Activated CD4-positive, alpha-beta T cell treated with anti-CD3 and anti-CD28 coated beads, Interleukin-2, amount 10 ng/mL, durations not matched to agents 24 days and 14 days (primary cell): Measurements from ENCODE around the gene IKZF1. TPM values are rescaled to one million over a fixed set of nuclear protein-coding genes. Genes with fewer than 3 reads are reported as not detected.

Source experiments
- DNase-seq: peaks from one replicate; pipeline ENCODE4 v3.0.0; 2022
- H3K27ac Mint-ChIP-seq: one replicate; pipeline ENCODE4 v1.8.0; 2022; ENCODE audit warnings: mild to moderate bottlenecking, mixed read lengths
- H3K27me3 Mint-ChIP-seq: one replicate; pipeline ENCODE4 v1.8.0; 2022; ENCODE audit warnings: mixed read lengths
- H3K36me3 Mint-ChIP-seq: one replicate; pipeline ENCODE4 v1.8.0; 2022; ENCODE audit warnings: low read depth, mild to moderate bottlenecking, mixed read lengths
- H3K4me1 Mint-ChIP-seq: one replicate; pipeline ENCODE4 v1.8.0; 2021; ENCODE audit warnings: mixed read lengths
- H3K4me3 Mint-ChIP-seq: one replicate; pipeline ENCODE4 v1.8.0; 2022; ENCODE audit warnings: mild to moderate bottlenecking, moderate library complexity, mixed read lengths
- H3K9me3 Mint-ChIP-seq: one replicate; pipeline ENCODE4 v1.8.0; 2021; ENCODE audit warnings: mixed read lengths
- intact Hi-C: fragments of 100-400 bp; cut with micrococcal nuclease; formaldehyde crosslinking; loops from one replicate; pipeline ENCODE4 v1.15.1; 2023
- total RNA-seq: library from RNA; stranded (reverse); gene quantifications from 2 replicates; pipeline ENCODE4 v1.2.3, GENCODE V29; 2022

IKZF1 gene
- total RNA-seq, 1 donor from 2014 or later, result 292 TPM

DNA sequence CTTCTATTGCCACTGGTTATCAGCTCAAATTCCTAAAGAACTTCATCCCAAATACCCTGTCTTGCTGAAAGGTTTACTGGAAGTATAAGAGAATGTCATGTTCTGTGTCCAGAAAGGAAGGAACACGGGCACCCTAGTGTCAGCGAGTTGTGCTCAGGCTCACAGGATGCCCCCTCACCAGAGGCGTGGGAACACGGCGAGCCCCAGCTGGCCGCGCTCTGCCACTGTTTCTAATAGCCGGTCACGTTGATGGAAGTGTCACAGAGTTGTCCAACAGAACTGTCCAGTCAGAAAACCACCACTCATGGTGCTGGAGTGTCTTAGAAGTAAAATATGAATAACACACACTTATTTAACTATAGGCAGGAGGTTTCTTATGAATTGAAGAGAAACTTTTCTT, 72.8 kb downstream of the IKZF1 start:
- no peaks in the 10 kb centered on the region for H3K9me3 Mint-ChIP-seq
- H3K27me3 Mint-ChIP-seq, result no peaks in the 10 kb centered on the region
- H3K27ac Mint-ChIP-seq, result peak overlapping the region; percentile 85
- no peak overlapping the region for H3K4me3 Mint-ChIP-seq
- peaks cover 89% of the 10 kb centered on the region for H3K36me3 Mint-ChIP-seq
- intact Hi-C loops, result loop anchor here (1.0 kb wide), 1 partner anchor 16 kb away; no protein-coding TSS in a partner anchor
- no peak for DNase-seq
- peaks cover 67% of the 10 kb centered on the region for H3K4me1 Mint-ChIP-seq

DNA sequence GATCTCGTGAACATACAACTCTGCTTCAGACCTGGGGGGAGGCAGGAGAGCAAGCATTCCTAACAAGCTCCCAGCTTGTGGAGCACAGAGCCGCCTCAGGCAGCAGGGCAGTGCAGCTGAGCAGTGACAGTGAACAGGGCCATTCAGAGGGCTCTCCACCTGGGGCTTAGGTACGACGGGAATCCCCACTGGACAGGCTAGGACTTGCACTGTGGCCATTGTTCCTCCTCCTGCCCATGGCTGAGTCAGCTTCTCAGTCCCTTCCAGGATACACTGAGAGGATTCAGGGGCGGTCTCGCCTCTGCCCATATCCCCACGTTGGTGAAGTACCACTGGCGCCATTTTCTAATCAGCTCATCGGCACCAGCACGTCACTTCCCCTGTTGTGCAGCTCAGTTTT, 74.6 kb downstream of the IKZF1 start:
- H3K9me3 Mint-ChIP-seq, result no peaks in the 10 kb centered on the region
- H3K36me3 Mint-ChIP-seq, result peaks cover 90% of the 10 kb centered on the region
- DNase-seq, result no peak
- intact Hi-C loops, result no loop called here
- H3K4me3 Mint-ChIP-seq, result no peak overlapping the region
- peaks cover 60% of the 10 kb centered on the region for H3K4me1 Mint-ChIP-seq
- peak overlapping the region; percentile 69 for H3K27ac Mint-ChIP-seq
- no peaks in the 10 kb centered on the region for H3K27me3 Mint-ChIP-seq

DNA sequence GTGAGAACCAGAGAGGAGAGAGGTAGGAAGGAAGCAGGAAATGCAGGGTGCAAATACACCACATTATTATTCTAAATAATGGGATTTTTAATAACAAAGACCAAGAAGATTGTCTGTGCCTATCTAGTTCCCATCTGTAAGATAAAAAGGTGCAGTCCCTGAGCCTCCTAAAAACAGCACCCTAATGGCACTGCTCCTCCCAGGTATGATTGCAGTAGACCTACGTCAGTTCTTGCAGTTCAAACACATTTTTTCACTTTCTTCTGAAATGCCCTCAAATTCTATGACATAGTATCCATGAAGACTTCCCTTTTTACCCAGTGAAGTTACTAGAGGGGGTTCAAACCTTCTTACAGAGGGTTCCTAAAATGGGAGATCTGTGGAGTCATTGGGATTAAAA, 75.0 kb downstream of the IKZF1 start:
- no peaks in the 10 kb centered on the region for H3K9me3 Mint-ChIP-seq
- H3K27ac Mint-ChIP-seq, result peak overlapping the region; percentile 69
- H3K4me1 Mint-ChIP-seq, result peaks cover 58% of the 10 kb centered on the region
- H3K27me3 Mint-ChIP-seq, result no peaks in the 10 kb centered on the region
- H3K4me3 Mint-ChIP-seq, result no peak overlapping the region
- intact Hi-C loops, result no loop called here
- peaks cover 90% of the 10 kb centered on the region for H3K36me3 Mint-ChIP-seq
- DNase-seq, result no peak

DNA sequence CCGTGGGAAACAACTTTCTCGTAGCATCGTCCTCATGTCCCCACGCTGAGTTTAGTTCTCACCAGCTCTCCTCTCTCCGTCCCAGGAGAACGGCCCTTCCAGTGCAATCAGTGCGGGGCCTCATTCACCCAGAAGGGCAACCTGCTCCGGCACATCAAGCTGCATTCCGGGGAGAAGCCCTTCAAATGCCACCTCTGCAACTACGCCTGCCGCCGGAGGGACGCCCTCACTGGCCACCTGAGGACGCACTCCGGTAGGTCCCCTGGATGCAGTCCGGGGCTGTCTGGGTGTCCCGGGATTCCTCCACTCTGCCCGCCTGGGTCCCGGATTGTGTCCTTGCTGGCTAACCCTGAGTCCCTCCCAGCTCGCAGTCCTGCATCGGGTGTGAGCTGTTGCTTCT, 77.9 kb downstream of the IKZF1 start:
- Mint-ChIP-seq H3K4me1 (peaks cover 44% of the 10 kb centered on the region), H3K27me3 (no peaks in the 10 kb centered on the region), H3K4me3 (no peak overlapping the region), H3K27ac (peak overlapping the region; percentile 58), H3K36me3 (peaks cover 85% of the 10 kb centered on the region), H3K9me3 (no peaks in the 10 kb centered on the region)
- intact Hi-C loops, result no loop called here
- DNase-seq, result no peak

DNA sequence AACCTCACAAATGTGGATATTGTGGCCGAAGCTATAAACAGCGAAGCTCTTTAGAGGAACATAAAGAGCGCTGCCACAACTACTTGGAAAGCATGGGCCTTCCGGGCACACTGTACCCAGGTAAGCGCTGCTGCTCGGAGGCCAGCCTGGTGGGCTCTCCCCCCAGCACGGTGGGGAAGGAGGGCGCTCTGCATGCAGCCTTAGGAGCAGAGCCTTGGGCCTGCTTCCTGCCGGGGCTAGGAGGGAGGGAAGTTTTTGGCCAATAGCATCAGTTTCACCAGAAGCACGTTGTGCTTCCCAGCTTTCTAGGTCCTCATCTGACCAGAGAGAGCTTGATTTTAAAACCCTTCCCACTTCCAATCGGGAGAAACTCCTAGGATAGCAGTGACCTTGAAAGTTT, 82.8 kb downstream of the IKZF1 start:
- Mint-ChIP-seq H3K4me1 (peaks cover 59% of the 10 kb centered on the region), H3K4me3 (no peak overlapping the region), H3K36me3 (peaks cover 88% of the 10 kb centered on the region), H3K27ac (no peak overlapping the region), H3K27me3 (no peaks in the 10 kb centered on the region), H3K9me3 (no peaks in the 10 kb centered on the region)
- DNase-seq, result no peak
- intact Hi-C loops, result no loop called here

DNA sequence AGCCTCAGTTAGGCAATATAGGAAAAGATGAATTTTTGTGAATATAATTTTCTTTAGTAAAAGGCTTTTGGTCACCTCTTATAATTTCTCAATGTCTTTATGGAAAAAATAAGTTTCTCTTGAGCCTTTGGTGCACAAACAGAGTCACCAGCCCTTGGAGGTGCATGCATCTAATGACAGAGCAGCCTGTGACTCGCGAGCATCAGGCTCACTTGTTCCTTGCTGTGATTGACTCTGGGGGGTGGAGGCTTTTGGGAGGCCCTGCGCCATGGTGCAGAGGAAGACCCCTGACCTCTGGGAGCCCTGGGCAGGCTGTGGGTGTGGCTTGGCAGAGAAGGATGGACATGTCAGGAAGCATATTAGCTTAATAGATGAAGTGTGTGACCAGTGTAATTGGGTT, 85.4 kb downstream of the IKZF1 start:
- H3K27me3 Mint-ChIP-seq, result no peaks in the 10 kb centered on the region
- no peak for DNase-seq
- peaks cover 70% of the 10 kb centered on the region for H3K4me1 Mint-ChIP-seq
- H3K36me3 Mint-ChIP-seq, result peaks cover 88% of the 10 kb centered on the region
- no peaks in the 10 kb centered on the region for H3K9me3 Mint-ChIP-seq
- peak overlapping the region; percentile 97 for H3K27ac Mint-ChIP-seq
- intact Hi-C loops, result no loop called here
- H3K4me3 Mint-ChIP-seq, result peak overlapping the region; percentile 4

DNA sequence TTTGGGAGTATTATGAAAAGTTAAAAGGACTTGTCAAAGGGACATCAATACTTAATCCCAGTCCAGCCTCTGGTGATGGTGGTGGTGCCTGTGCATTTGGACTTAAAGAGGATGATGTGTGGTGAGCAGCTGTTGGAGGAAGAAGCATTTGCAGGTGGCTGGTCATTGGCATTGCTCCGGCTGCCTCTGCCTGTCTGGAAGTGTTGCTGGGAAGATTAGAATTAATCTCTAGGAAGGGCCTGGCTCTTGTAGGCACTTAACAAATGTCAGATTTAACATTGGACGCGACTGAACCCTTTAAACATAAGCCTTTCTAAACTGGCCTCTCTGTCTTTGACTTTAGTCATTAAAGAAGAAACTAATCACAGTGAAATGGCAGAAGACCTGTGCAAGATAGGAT, 86.9 kb downstream of the IKZF1 start:
- H3K4me1 Mint-ChIP-seq, result peaks cover 73% of the 10 kb centered on the region
- no peaks in the 10 kb centered on the region for H3K9me3 Mint-ChIP-seq
- intact Hi-C loops, result no loop called here
- H3K36me3 Mint-ChIP-seq, result peaks cover 83% of the 10 kb centered on the region
- H3K27ac Mint-ChIP-seq, result peak overlapping the region; percentile 97
- no peak for DNase-seq
- peak overlapping the region; percentile 46 for H3K4me3 Mint-ChIP-seq
- no peaks in the 10 kb centered on the region for H3K27me3 Mint-ChIP-seq

DNA sequence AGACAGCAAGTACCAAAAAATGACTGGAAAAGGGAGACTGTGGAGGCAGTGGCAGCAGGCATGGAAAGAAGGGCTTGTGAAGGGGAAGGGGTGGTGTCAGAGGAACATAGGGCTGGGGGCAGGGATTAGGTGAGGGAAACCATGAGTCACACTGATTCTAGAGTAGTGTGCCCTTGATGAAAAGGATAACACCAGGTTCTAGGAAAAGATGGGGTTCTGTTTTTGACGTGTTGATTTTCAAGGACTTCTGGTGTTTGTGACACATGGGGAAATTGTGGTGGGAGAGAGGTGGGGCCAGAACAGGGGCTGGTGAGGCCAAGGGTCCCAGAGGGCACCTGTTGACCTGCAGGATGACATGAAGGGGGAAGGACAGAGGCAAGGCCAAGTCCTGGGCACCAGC, 88.6 kb downstream of the IKZF1 start:
- intact Hi-C loops, result loop anchor here (1.0 kb wide), 5 partner anchors 16 to 184 kb away; no protein-coding TSS in a partner anchor
- peak overlapping the region; percentile 82 for H3K4me3 Mint-ChIP-seq
- peak; percentile 82 for DNase-seq
- peaks cover 82% of the 10 kb centered on the region for H3K4me1 Mint-ChIP-seq
- no peaks in the 10 kb centered on the region for H3K9me3 Mint-ChIP-seq
- H3K36me3 Mint-ChIP-seq, result peaks cover 81% of the 10 kb centered on the region
- H3K27ac Mint-ChIP-seq, result peak overlapping the region; percentile 97
- H3K27me3 Mint-ChIP-seq, result no peaks in the 10 kb centered on the region

DNA sequence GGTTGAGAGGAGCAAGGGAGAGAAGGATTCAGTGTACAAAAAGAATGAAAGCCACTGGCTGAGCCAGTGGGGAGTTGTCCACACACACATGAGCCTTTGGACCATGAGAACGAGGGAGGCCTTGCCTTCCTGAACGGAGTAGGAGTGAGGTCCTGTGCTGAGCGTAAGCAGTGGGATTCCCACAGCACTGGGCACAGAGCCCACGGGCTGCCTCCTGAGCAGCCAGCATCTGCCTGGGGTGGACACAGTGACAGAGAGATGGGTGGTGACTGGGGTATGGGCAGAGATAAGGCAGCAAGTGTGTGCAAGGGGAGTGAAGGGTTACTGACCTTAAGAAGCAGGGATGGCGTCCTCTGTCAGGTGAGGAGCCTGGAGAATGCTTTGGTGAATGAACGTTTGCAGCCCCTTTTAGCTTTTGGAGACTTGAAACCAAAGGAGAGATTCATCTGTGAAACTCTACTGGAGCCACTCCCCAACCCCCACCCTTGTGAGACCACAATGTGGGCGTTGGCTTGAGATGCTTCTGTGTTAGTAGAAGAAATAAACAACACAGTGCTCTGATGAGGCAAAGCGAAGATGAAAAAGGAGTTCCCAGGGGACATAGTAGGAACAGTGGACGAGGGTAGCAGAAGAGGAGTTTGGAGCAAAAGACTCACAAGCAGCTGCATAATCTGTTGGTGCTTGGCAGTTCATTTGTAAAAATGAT, 89.2 kb downstream of the IKZF1 start:
- Mint-ChIP-seq H3K27ac (peak overlapping the region; percentile 97), H3K36me3 (peaks cover 82% of the 10 kb centered on the region), H3K27me3 (no peaks in the 10 kb centered on the region), H3K4me1 (peaks cover 87% of the 10 kb centered on the region), H3K9me3 (no peaks in the 10 kb centered on the region), H3K4me3 (peak overlapping the region; percentile 82)
- peak; percentile 91 for DNase-seq
- intact Hi-C loops, result loop anchor here (1.0 kb wide), 5 partner anchors 16 to 184 kb away; no protein-coding TSS in a partner anchor

DNA sequence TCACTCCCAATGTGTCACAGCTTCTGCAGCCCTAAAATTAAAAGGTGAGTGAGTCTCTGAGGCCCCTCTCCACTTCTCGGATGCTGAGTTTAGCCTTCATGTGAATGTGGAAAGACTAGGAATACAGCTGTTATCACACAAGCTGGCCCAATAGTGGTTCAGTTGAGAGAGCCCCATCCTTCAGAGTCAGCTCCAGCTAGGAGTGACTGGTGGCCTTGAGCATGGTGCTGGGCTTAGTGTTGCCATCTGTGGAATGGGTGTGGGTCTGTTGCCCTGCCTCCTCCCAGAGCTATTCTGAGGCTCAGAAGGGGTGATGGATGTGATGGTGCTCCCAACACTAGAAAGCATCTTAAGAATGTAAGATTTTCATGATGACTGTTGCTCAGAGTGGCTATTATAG, 89.8 kb downstream of the IKZF1 start:
- Mint-ChIP-seq H3K27me3 (no peaks in the 10 kb centered on the region), H3K4me3 (peak overlapping the region; percentile 82), H3K36me3 (peaks cover 78% of the 10 kb centered on the region), H3K4me1 (peaks cover 84% of the 10 kb centered on the region), H3K9me3 (no peaks in the 10 kb centered on the region), H3K27ac (peak overlapping the region; percentile 97)
- intact Hi-C loops, result no loop called here
- no peak for DNase-seq

DNA sequence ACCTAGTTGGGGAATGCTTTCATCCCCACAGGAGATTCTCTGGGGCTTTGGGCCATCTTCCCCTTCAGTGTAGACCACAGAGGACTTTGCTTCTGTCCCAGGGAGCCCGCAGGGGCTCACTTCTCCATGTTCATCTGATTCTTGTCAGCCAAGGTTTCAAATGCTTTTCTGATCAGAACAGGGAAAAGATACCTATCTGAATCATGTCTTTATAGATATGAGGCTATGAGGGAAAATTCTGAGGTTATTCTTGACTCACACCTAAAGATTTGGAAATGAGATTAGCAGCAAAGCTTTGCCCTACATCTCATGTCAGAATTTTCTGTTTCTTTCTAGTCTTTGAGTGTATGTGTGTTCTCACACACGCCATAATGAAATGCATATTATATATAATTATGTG, 92.3 kb downstream of the IKZF1 start:
- no peaks in the 10 kb centered on the region for H3K9me3 Mint-ChIP-seq
- H3K4me3 Mint-ChIP-seq, result peak overlapping the region; percentile 82
- peak overlapping the region; percentile 97 for H3K27ac Mint-ChIP-seq
- peaks cover 76% of the 10 kb centered on the region for H3K36me3 Mint-ChIP-seq
- intact Hi-C loops, result loop anchor here (1.0 to 5.0 kb wide), 9 partner anchors 21 to 435 kb away; no protein-coding TSS in a partner anchor
- DNase-seq, result peak; percentile 76
- no peaks in the 10 kb centered on the region for H3K27me3 Mint-ChIP-seq
- peaks cover 69% of the 10 kb centered on the region for H3K4me1 Mint-ChIP-seq

DNA sequence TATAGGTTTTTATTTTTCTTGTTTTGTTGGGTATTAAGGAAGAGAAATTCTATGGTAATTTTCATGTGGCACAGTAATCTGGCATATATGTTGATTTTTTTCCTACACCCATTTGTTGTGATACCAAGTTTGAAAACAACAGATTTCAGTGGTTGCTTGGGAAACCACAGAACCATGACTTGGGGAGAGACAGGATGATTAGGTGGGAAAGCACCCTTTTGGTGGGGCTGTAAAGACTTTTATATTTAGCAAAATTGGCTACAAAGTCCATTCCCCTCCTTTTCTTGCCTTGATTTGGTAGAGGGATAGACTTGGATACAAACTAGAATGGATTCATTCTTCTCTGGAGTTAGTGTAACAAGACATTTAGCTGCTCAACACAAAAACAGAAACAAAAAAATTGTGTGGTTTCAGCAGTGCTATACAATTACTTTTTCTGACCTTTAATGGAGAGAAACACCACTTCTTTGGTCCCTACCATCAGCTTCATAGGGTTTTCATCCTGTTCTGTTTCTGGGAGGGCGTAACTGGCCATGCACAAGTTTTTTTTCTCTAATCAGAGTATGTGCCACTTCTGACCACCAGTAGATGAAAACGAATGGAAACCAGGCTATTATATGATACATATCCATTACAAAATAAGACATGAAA, 92.9 kb downstream of the IKZF1 start:
- H3K36me3 Mint-ChIP-seq, result peaks cover 76% of the 10 kb centered on the region
- peak overlapping the region; percentile 82 for H3K4me3 Mint-ChIP-seq
- no peaks in the 10 kb centered on the region for H3K27me3 Mint-ChIP-seq
- DNase-seq, result peak; percentile 87
- peaks cover 63% of the 10 kb centered on the region for H3K4me1 Mint-ChIP-seq
- peak overlapping the region; percentile 97 for H3K27ac Mint-ChIP-seq
- no peaks in the 10 kb centered on the region for H3K9me3 Mint-ChIP-seq
- intact Hi-C loops, result loop anchor here (1.0 to 5.0 kb wide), 9 partner anchors 21 to 435 kb away; no protein-coding TSS in a partner anchor

DNA sequence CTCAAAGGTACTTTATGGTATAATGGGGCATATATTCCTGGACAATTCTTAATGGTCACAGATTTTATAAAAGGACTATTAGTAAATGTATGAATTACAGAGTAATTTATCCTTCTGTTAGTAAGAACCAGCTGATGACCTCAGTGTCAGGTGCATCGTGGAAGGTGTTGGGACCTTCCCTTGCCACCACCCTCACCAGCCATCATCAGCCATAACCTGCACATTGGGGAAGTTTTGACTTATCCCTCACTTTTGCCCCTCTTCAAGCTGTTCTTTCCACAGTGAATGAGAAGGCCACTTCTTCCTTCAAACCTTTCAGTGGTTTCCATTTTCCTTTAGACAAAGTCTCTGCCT, 93.4 kb downstream of the IKZF1 start:
- intact Hi-C loops, result loop anchor here (1.0 to 5.0 kb wide), 9 partner anchors 20 to 434 kb away; no protein-coding TSS in a partner anchor
- peak overlapping the region; percentile 97 for H3K27ac Mint-ChIP-seq
- no peaks in the 10 kb centered on the region for H3K9me3 Mint-ChIP-seq
- no peaks in the 10 kb centered on the region for H3K27me3 Mint-ChIP-seq
- H3K36me3 Mint-ChIP-seq, result peaks cover 76% of the 10 kb centered on the region
- peak overlapping the region; percentile 82 for H3K4me3 Mint-ChIP-seq
- peaks cover 60% of the 10 kb centered on the region for H3K4me1 Mint-ChIP-seq
- DNase-seq, result peak; percentile 58

DNA sequence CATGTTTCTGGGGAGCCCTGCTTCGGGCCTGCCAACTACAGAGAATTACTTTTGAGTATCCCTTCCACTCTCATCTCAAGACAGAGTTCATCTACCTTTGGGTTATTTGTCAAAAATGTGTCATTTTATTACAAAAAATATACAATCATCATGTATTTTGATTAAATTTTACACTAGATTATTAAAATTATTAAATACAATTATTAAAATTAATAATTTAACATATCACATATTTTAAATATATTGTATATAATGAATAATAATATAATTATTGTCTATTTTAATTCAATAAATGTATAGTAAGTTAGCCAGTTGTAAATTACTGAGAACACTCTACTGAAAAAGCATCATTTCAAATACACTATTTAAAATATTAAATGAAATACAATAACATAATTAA, 94.7 kb downstream of the IKZF1 start:
- Mint-ChIP-seq H3K9me3 (no peaks in the 10 kb centered on the region), H3K27ac (no peak overlapping the region), H3K4me3 (no peak overlapping the region), H3K27me3 (no peaks in the 10 kb centered on the region), H3K4me1 (peaks cover 58% of the 10 kb centered on the region), H3K36me3 (peaks cover 76% of the 10 kb centered on the region)
- intact Hi-C loops, result loop anchor here (5.0 kb wide), 1 partner anchor 433 kb away; no protein-coding TSS in a partner anchor
- no peak for DNase-seq
